HFFc6 (cell line): Measurements from ENCODE around the gene MLF2. TPM values are rescaled to one million over a fixed set of nuclear protein-coding genes. Genes with fewer than 3 reads are reported as not detected.

Source experiments
- DNase-seq: peaks from one replicate; pipeline ENCODE4 v3.0.0-alpha.2; 2018
- H3K27ac Mint-ChIP-seq: 2 replicates; pipeline ENCODE4 v1.8.0; 2020; ENCODE audit warnings: mild to moderate bottlenecking, mixed read lengths
- H3K27me3 Mint-ChIP-seq: 2 replicates; pipeline ENCODE4 v1.8.0; 2021; ENCODE audit warnings: mild to moderate bottlenecking, moderate library complexity, mixed read lengths; ENCODE audit not compliant: insufficient read depth
- H3K36me3 Mint-ChIP-seq: 2 replicates; pipeline ENCODE4 v1.8.0; 2021; ENCODE audit warnings: low read depth, mixed read lengths
- H3K4me1 Mint-ChIP-seq: 2 replicates; pipeline ENCODE4 v1.8.0; 2020; ENCODE audit warnings: low read depth, mixed read lengths
- H3K4me3 Mint-ChIP-seq: 2 replicates; pipeline ENCODE4 v1.8.0; 2020; ENCODE audit warnings: mild to moderate bottlenecking, moderate library complexity, mixed read lengths
- H3K9me3 Mint-ChIP-seq: 2 replicates; pipeline ENCODE4 v1.8.0; 2020; ENCODE audit warnings: mild to moderate bottlenecking, mixed read lengths
- CTCF ChIP-seq: fragments of 200-600 bp; sonication (generic); IDR thresholded peaks from 2 replicates; pipeline ENCODE4 v1.5.0; 2021; ENCODE audit warnings: antibody characterized with exemption, mild to moderate bottlenecking
- long read RNA-seq: library from polyadenylated mRNA; unstranded; transcript quantifications from one replicate; pipeline ENCODE4 v2.0.0, GENCODE V29; 2019
- total RNA-seq, 6 experiments: library from RNA; stranded (reverse); fragmentation: NEBNext Ultra II Directional; extraction: Animal tissue kit (Norgen Biotek cat#: 25700); gene quantifications; 2 replicates in 1 of 6; 3 replicates in 5 of 6; pipeline ENCODE4 v1.2.3, GENCODE V29; 2021

MLF2 gene
- 100 to 1,000 TPM; 273 to 329 (median 298) TPM for total RNA-seq
- long read RNA-seq, transcript MLF2-201 (9 exons, 1,969 nt): major isoform, 236 of 258 reads
- long read RNA-seq, partial matches to known transcripts: 17 of 258 reads
- long read RNA-seq, other reads (novel, unspliced or antisense): 5 of 258 reads

- peak within 1 kb of the TSS; percentile 100 for H3K27ac Mint-ChIP-seq
- TF ChIP-seq CTCF: no peak
Measured at GRCh38 chr12:6752921-6753771, at the start of gene MLF2. Gene MLF2, minus strand, starts transcription at chr12:6753141. Its CDS starts 807 bp downstream, at chr12:6752334.

GRCh38 chr12:6799147-6799546 is 46.2 kb upstream of the MLF2 start:
- H3K4me3 Mint-ChIP-seq: no peak overlapping the region
- no peak for TF ChIP-seq CTCF
- peaks cover 2% of the 10 kb centered on the region for H3K9me3 Mint-ChIP-seq
- H3K27ac Mint-ChIP-seq: no peak overlapping the region
- H3K36me3 Mint-ChIP-seq: 0 out of 2 replicates have a peak, but pooled peaks cover 3% of the 10 kb centered on the region
- no peak for DNase-seq
- H3K27me3 Mint-ChIP-seq: peaks cover 37% of the 10 kb centered on the region
- H3K4me1 Mint-ChIP-seq: no peaks in the 10 kb centered on the region

More at GRCh38 chr12:6752921-6753771, at the start of gene MLF2:
- H3K27me3 Mint-ChIP-seq: peaks cover 5% of the 10 kb centered on the region
- H3K36me3 Mint-ChIP-seq: peaks cover 24% of the 10 kb centered on the region
- peaks cover 27% of the 10 kb centered on the region for H3K4me1 Mint-ChIP-seq
- DNase-seq: peak; percentile 99
- no peaks in the 10 kb centered on the region for H3K9me3 Mint-ChIP-seq
- H3K4me3 Mint-ChIP-seq: peak within 1 kb of the TSS; percentile 96

GRCh38 chr12:6796576-6796975 is 43.6 kb upstream of the MLF2 start:
- no peak overlapping the region for H3K27ac Mint-ChIP-seq

GRCh38 chr12:6795088-6795487 is 42.1 kb upstream of the MLF2 start:
- no peak for TF ChIP-seq CTCF
- peaks cover 41% of the 10 kb centered on the region for H3K27me3 Mint-ChIP-seq
- H3K36me3 Mint-ChIP-seq: no peaks in the 10 kb centered on the region
- peaks cover 10% of the 10 kb centered on the region for H3K4me1 Mint-ChIP-seq
- H3K4me3 Mint-ChIP-seq: no peak overlapping the region
- DNase-seq: no peak
- no peaks in the 10 kb centered on the region for H3K9me3 Mint-ChIP-seq
- no peak overlapping the region for H3K27ac Mint-ChIP-seq

More at GRCh38 chr12:6796576-6796975, 43.6 kb upstream of the MLF2 start:
- H3K9me3 Mint-ChIP-seq: no peaks in the 10 kb centered on the region
- TF ChIP-seq CTCF: no peak
- H3K4me3 Mint-ChIP-seq: no peak overlapping the region
- DNase-seq: no peak
- peaks cover 42% of the 10 kb centered on the region for H3K27me3 Mint-ChIP-seq
- no peaks in the 10 kb centered on the region for H3K36me3 Mint-ChIP-seq
- H3K4me1 Mint-ChIP-seq: peaks cover 10% of the 10 kb centered on the region

- Mint-ChIP-seq H3K36me3 (no peaks in the 10 kb centered on the region), H3K4me3 (peak overlapping the region; percentile 50), H3K4me1 (peaks cover 18% of the 10 kb centered on the region), H3K27me3 (peaks cover 31% of the 10 kb centered on the region), H3K27ac (no peak overlapping the region), H3K9me3 (no peaks in the 10 kb centered on the region)
- no peak for TF ChIP-seq CTCF
- no peak for DNase-seq
Measured at GRCh38 chr12:6792522-6793201, 39.7 kb upstream of the MLF2 start.
